ENCODE data around the gene CHDH. TPM values are rescaled to one million over a fixed set of nuclear protein-coding genes. Genes with fewer than 3 reads are reported as not detected.

The CHDH gene
- total RNA-seq, 1 donor from 2014 or later: 3.2 TPM

DNA sequence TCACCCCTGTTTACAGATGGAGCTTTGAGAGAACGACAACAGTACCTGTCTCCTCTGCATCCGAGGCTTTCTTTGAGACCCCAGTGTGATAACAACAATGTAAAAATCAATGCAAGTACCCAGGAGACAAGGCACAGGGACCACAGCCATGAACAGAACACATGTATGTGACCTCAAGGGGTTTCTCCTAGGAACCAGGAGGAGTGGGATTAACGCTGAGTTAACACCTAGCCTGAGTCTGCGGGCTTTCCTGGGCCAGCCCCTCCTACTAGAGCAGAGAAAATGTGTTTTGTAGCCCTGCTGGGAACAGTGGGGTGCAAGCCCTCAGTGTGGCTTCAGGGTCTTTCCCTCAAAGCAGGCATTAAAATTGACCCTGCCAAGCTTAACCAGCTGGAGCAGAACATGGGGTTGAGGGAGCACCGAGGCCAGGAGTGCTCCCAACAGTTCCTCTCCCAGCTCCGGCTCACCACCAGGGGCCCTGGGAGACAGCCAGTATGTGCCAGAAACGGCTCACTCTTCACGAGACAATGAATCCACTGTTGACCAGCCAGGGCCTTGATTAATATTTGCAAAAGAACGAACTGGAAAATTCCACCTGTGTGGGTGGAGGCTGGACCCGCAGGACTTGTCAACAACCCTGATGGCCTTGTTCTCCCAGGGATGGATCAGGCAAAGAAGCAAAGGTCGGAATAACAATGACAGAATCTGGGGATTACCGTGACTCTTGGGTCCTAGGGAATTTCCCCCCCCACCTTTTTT is 3.6 kb downstream of the CHDH start:
- DNase-seq (ENCODE audit: low spot score in 2 of 2, unreplicated experiment in 2 of 2): no peak
- Mint-ChIP-seq H3K4me3 (no peak overlapping the region), H3K4me1 (peaks cover 15% of the 10 kb centered on the region), H3K36me3 (no peaks in the 10 kb centered on the region), H3K9me3 (no peaks in the 10 kb centered on the region), H3K27ac (no peak overlapping the region), H3K27me3 (ENCODE audit: low read depth) (peaks cover 21% of the 10 kb centered on the region)
- TF ChIP-seq, protein P1, sequence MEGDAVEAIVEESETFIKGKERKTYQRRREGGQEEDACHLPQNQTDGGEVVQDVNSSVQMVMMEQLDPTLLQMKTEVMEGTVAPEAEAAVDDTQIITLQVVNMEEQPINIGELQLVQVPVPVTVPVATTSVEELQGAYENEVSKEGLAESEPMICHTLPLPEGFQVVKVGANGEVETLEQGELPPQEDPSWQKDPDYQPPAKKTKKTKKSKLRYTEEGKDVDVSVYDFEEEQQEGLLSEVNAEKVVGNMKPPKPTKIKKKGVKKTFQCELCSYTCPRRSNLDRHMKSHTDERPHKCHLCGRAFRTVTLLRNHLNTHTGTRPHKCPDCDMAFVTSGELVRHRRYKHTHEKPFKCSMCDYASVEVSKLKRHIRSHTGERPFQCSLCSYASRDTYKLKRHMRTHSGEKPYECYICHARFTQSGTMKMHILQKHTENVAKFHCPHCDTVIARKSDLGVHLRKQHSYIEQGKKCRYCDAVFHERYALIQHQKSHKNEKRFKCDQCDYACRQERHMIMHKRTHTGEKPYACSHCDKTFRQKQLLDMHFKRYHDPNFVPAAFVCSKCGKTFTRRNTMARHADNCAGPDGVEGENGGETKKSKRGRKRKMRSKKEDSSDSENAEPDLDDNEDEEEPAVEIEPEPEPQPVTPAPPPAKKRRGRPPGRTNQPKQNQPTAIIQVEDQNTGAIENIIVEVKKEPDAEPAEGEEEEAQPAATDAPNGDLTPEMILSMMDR (IDR thresholded peaks at IDR 0.05; ENCODE audit: unreplicated experiment): no peak

DNA sequence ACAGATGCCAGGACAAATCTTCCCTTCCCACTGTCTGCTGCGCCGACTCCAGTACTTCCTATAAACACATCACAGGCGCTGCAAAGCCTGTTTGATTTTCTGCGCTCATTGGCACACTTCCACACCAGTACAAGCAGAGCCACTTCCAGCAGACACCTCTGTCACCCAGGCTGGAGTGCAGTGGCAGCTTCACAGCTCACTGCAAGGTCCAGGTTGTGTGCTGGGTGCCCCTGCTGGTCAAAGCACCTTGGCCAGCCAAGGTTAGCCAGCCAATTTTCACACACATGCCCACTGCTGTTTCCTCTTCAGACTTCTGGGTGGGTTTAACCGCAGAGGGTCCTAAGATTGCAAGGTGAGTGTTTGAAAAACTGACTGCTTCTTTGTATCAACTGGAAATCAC is 4.9 kb downstream of the CHDH start:
- no peak for DNase-seq (ENCODE audit: low spot score in 2 of 2, unreplicated experiment in 2 of 2)
- Mint-ChIP-seq H3K27ac (no peak overlapping the region), H3K27me3 (ENCODE audit: low read depth) (peaks cover 9% of the 10 kb centered on the region), H3K9me3 (no peaks in the 10 kb centered on the region), H3K36me3 (no peaks in the 10 kb centered on the region), H3K4me1 (peaks cover 13% of the 10 kb centered on the region), H3K4me3 (no peak overlapping the region)
- TF ChIP-seq, protein P1 (IDR thresholded peaks at IDR 0.05; ENCODE audit: unreplicated experiment): no peak

DNA sequence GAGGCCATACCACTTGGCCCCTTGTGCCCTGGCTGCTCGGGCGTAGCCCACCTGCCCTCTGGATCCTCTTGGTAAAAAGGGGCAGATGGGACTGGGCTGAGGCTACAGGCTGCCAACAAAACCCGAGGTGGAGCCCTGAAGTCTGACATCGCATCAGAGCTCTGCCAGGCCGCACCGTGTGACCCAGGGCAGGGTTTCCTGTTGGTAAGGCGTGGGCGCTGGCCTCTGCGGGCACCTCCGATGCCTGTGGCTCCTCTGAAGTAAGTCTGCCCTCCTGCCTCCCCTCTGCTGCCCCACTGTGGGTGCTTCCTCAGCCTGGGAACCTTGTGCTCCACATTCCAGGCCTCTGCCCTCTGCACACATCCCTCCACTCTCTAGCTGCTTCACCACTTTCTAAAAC is 8.9 kb downstream of the CHDH start:
- H3K9me3 Mint-ChIP-seq: no peaks in the 10 kb centered on the region
- H3K4me3 Mint-ChIP-seq: no peak overlapping the region
- H3K36me3 Mint-ChIP-seq: no peaks in the 10 kb centered on the region
- TF ChIP-seq, protein P1 (IDR thresholded peaks at IDR 0.05; ENCODE audit: unreplicated experiment): no peak
- no peaks in the 10 kb centered on the region for H3K27me3 Mint-ChIP-seq (ENCODE audit: low read depth)
- no peak overlapping the region for H3K27ac Mint-ChIP-seq
- DNase-seq (ENCODE audit: low spot score in 2 of 2, unreplicated experiment in 2 of 2): no peak
- peaks cover 1% of the 10 kb centered on the region for H3K4me1 Mint-ChIP-seq

DNA sequence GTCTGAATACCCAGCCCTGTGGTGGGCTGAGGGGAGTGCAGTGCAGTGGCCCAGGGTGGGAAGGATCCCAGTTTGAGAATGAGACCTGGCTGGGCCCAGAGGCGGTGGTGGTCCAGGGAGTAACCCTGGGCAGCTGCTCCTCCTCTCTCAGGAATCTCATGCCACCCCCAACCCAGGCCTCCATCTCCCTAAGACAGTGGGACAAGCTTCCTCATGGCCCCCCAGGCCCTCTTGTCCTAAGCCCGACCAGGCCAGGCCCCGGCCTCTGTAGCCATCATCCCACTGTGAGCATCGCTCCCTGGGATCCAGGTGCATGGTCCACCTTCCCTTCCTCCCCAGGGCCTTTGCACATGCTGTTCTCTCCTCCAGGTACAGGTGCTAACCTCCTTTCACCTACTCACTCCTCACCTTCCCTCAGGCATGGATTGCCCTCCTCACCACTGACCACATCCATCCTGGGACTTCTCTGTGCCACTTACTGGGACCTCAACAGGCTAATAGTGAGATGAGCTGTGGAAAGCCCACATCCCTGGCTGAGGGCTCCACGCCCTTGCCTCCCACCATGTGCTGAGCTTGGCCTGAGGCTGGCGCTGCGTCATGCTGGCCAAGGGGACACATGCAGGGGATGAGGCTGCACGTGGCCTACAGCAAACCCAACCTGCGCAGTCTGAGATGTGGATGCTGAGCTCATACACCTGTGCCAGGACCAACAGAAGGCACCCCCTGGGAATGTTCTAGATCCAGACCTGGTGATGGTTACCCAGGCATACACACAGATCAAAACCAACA is 9.9 kb downstream of the CHDH start:
- Mint-ChIP-seq H3K27ac (no peak overlapping the region), H3K36me3 (no peaks in the 10 kb centered on the region), H3K27me3 (ENCODE audit: low read depth) (no peaks in the 10 kb centered on the region), H3K4me3 (no peak overlapping the region), H3K9me3 (no peaks in the 10 kb centered on the region), H3K4me1 (no peaks in the 10 kb centered on the region)
- no peak for DNase-seq (ENCODE audit: low spot score in 2 of 2, unreplicated experiment in 2 of 2)
- TF ChIP-seq, protein P1 (IDR thresholded peaks at IDR 0.05; ENCODE audit: unreplicated experiment): no peak

DNA sequence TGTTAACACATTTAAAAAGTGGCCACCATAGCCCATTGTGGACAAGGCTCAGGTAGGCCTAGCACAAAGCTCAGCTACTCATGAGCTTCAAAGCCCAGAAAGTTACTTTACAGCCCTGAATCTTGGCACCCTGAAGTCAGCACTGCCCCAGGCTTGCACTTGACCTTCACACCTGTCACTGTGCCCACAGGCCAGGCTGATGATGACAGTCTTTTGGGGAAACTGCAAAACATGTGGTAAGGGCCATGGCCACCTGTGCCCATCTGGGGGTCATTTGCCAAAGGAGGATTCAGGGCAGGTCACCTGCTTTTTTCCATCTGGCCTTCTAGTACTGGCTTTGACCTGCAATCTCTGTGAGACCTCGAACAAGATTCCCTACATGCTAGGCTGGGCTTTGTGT is 11.0 kb downstream of the CHDH start:
- H3K4me3 Mint-ChIP-seq: no peak overlapping the region
- H3K27ac Mint-ChIP-seq: no peak overlapping the region
- H3K27me3 Mint-ChIP-seq (ENCODE audit: low read depth): no peaks in the 10 kb centered on the region
- DNase-seq (ENCODE audit: low spot score in 2 of 2, unreplicated experiment in 2 of 2): no peak
- no peaks in the 10 kb centered on the region for H3K36me3 Mint-ChIP-seq
- no peaks in the 10 kb centered on the region for H3K9me3 Mint-ChIP-seq
- TF ChIP-seq, protein P1 (IDR thresholded peaks at IDR 0.05; ENCODE audit: unreplicated experiment): no peak
- H3K4me1 Mint-ChIP-seq: no peaks in the 10 kb centered on the region
